ENCODE results near the gene TSPYL4.
A peak's percentile ranks its signal among the peaks of the same experiment; 100 is the strongest.

The TSPYL4 gene

GRCh38 chr6:116229287-116229913, 24.5 kb downstream of the TSPYL4 start:
- peak; percentile 87 for DNase-seq (ENCODE audit: low read depth in 2 of 2)

DNA sequence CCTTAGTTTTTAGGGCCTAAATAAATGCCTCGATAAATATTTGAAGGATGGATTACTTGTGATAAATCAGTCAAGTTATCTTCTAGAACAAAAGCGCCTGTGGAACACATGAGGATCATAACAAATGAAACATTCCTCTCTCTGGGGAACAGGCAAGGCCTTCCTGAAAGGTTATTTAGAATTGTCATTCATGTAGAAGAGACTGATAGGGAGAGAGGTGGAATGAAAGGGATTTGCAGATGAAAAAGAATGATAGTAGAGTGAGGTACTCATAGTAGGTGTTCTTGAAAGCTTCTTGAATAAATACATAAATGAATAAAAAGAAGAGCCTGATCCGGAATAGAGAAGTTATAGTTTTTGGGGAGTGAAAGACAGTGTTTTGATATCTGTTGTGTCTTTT, 30.5 kb downstream of the TSPYL4 start:
- DNase-seq (ENCODE audit: low read depth in 2 of 2), result no peak

GRCh38 chr6:116221911-116222310, 32.0 kb downstream of the TSPYL4 start:
- DNase-seq (ENCODE audit: low read depth in 2 of 2), result no peak

DNA sequence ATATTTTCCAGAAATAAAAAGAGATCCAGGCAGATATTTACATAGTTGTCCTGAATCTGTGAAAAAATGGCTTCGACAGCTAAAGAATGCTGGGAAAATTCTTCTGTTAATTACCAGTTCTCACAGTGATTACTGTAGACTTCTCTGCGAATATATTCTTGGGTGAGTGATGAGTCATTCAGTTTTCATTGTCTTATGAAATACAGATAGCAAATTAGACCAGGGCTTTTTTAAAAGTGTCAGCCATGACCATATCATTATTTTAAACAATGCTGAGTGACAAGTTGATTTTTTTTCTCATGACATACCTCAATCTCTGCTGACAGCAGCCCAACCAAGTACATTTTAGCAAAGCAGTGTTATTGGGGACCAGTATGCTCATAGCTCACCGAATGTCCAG, 32.8 kb downstream of the TSPYL4 start:
- DNase-seq (ENCODE audit: low read depth in 2 of 2), result no peak

GRCh38 chr6:116218866-116219265, 35.0 kb downstream of the TSPYL4 start:
- no peak for DNase-seq (ENCODE audit: low read depth in 2 of 2)

GRCh38 chr6:116218172-116218633, 35.7 kb downstream of the TSPYL4 start:
- no peak for DNase-seq (ENCODE audit: low read depth in 2 of 2)

DNA sequence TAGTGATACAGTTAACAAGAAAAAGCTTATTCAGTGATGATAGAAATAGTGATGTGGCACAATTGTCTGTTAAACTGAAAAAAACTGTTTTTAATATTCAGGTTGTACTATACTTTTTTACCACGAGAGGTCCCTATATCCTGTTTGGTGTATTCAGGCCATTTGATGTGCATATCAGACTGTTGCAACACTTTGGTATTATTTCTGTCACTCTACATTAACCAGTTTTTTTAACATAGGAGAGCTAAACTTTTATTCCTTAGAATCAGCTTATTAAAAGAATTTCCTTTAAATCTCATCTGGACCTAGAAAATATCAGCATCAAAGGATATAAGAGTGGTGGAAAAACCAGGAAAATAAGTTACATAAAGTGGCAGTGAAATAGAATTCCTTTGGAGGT, 36.8 kb downstream of the TSPYL4 start:
- DNase-seq (ENCODE audit: low read depth in 2 of 2), result no peak

- DNase-seq (ENCODE audit: low read depth in 2 of 2), result no peak
Observed at GRCh38 chr6:116215414-116215813, 38.5 kb downstream of the TSPYL4 start.

DNA sequence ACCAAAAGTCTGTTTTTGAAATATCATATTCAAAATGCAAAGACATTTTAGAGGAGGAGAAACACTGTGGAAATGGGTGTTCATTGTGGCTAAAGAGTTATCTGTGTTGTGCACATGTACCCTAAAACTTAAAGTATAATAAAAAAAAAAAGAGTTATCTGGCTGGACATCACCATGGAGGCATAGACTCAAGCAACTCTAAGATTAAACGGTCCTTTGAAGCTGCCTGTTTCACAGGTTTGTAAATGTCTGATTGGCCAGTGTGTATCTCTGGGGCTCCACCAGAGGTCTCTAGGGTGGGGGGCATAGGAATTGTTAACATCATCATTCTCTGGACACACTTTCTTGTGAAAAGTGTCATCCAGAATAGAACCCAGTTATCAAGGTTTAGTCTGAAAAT, 39.2 kb downstream of the TSPYL4 start:
- no peak for DNase-seq (ENCODE audit: low read depth in 2 of 2)

GRCh38 chr6:116210750-116211425, 43.0 kb downstream of the TSPYL4 start:
- DNase-seq (ENCODE audit: low read depth in 2 of 2), result no peak

- no peak for DNase-seq (ENCODE audit: low read depth in 2 of 2)
Observed at GRCh38 chr6:116210316-116210715, 43.6 kb downstream of the TSPYL4 start.

GRCh38 chr6:116208056-116208785, 45.7 kb downstream of the TSPYL4 start:
- DNase-seq (ENCODE audit: low read depth in 2 of 2), result no peak

- peak; percentile 29 to 38 for DNase-seq (ENCODE audit: low read depth in 2 of 2)
Observed at GRCh38 chr6:116206231-116206903, 47.5 kb downstream of the TSPYL4 start.

DNA sequence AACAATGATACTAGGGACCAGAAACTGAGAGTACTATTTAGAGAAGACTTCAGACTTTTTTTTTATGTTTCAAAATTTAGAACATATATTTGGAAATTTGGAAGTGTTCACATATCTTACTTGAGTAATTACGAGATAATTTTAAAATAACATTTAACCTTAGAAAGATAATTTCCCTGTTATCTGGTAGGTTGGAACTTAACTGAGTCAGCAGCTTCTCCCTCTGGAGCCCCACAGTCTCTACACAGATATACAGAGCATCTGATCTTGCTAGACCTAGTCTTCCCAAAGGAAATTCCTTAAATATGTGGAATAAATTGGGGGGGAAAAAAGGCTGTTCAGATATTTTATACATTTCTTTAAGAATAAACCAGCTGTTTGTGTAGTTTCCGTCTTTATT, 48.6 kb downstream of the TSPYL4 start:
- no peak for DNase-seq (ENCODE audit: low read depth in 2 of 2)

- no peak for DNase-seq (ENCODE audit: low read depth in 2 of 2)
Observed at GRCh38 chr6:116201538-116201937, 52.3 kb downstream of the TSPYL4 start.

GRCh38 chr6:116200619-116201249, 53.1 kb downstream of the TSPYL4 start:
- DNase-seq (ENCODE audit: low read depth in 2 of 2), result no peak
